ENCODE results near the gene IL11RA. TPM values are rescaled to one million over a fixed set of nuclear protein-coding genes. Genes with fewer than 3 reads are reported as not detected.
A peak's percentile ranks its signal among the peaks of the same experiment; 100 is the strongest.
"Not testable (repeated sequence)": the region's sequence is repeated elsewhere in the genome, so short reads cannot be mapped to it uniquely, and the experiment has no call there.

IL11RA gene
- total RNA-seq, 1 donor from 2014 or later = 53.8 TPM

GRCh38 chr9:34637356-34638137, 14.4 kb upstream of the IL11RA start, which contains the start of gene SIGMAR1:
Gene SIGMAR1 (minus strand): TSS chr9:34637787. CDS start chr9:34637697, 90 bp downstream.
- Mint-ChIP-seq H3K27ac (peak within 1 kb of the TSS; percentile 76), H3K4me3 (peak within 1 kb of the TSS; percentile 91), H3K9me3 (no peaks in the 10 kb centered on the region), H3K36me3 (no peaks in the 10 kb centered on the region), H3K4me1 (ENCODE audit: unreplicated experiment) (peaks cover 22% of the 10 kb centered on the region), H3K27me3 (peaks cover 3% of the 10 kb centered on the region)
- TF ChIP-seq CTCF (conservative IDR thresholded peaks at IDR 0.05) = no peak
- DNase-seq (ENCODE audit: extremely low spot score, unreplicated experiment) = peak; percentile 94

- no peak for TF ChIP-seq CTCF (conservative IDR thresholded peaks at IDR 0.05)
- H3K27ac Mint-ChIP-seq = peak overlapping the region; percentile 76
- peak overlapping the region; percentile 91 for H3K4me3 Mint-ChIP-seq
- no peak for DNase-seq (ENCODE audit: extremely low spot score, unreplicated experiment)
- H3K4me1 Mint-ChIP-seq (ENCODE audit: unreplicated experiment) = peaks cover 22% of the 10 kb centered on the region
- no peaks in the 10 kb centered on the region for H3K36me3 Mint-ChIP-seq
- H3K9me3 Mint-ChIP-seq = no peaks in the 10 kb centered on the region
- no peaks in the 10 kb centered on the region for H3K27me3 Mint-ChIP-seq
Observed at GRCh38 chr9:34638138-34638445, 13.9 kb upstream of the IL11RA start.

- H3K27me3 Mint-ChIP-seq; H3K36me3 Mint-ChIP-seq; H3K9me3 Mint-ChIP-seq; H3K27ac Mint-ChIP-seq; DNase-seq (ENCODE audit: extremely low spot score, unreplicated experiment); H3K4me3 Mint-ChIP-seq: not testable (repeated sequence)
- peaks cover 18% of the 10 kb centered on the region for H3K4me1 Mint-ChIP-seq (ENCODE audit: unreplicated experiment)
Observed at GRCh38 chr9:34639322-34639721, 12.7 kb upstream of the IL11RA start.

- Mint-ChIP-seq H3K9me3 (no peaks in the 10 kb centered on the region), H3K4me3 (no peak overlapping the region), H3K36me3 (no peaks in the 10 kb centered on the region), H3K27ac (no peak overlapping the region), H3K4me1 (ENCODE audit: unreplicated experiment) (peaks cover 24% of the 10 kb centered on the region), H3K27me3 (no peaks in the 10 kb centered on the region)
- no peak for DNase-seq (ENCODE audit: extremely low spot score, unreplicated experiment)
- TF ChIP-seq CTCF (conservative IDR thresholded peaks at IDR 0.05) = no peak
Observed at GRCh38 chr9:34642679-34643078, 9.3 kb upstream of the IL11RA start.

- H3K27me3 Mint-ChIP-seq = no peaks in the 10 kb centered on the region
- no peak for TF ChIP-seq CTCF (conservative IDR thresholded peaks at IDR 0.05)
- no peaks in the 10 kb centered on the region for H3K9me3 Mint-ChIP-seq
- peaks cover 20% of the 10 kb centered on the region for H3K4me1 Mint-ChIP-seq (ENCODE audit: unreplicated experiment)
- no peak for DNase-seq (ENCODE audit: extremely low spot score, unreplicated experiment)
- no peak overlapping the region for H3K27ac Mint-ChIP-seq
- H3K36me3 Mint-ChIP-seq = peaks cover 9% of the 10 kb centered on the region
- peak overlapping the region; percentile 31 for H3K4me3 Mint-ChIP-seq
Observed at GRCh38 chr9:34644766-34645314, 7.1 kb upstream of the IL11RA start.

Measured in type B pancreatic cell (in vitro differentiated cells).